IPS DF 4.7 (cell line): Measurements from ENCODE around the gene PICK1.
A peak's percentile ranks its signal among the peaks of the same experiment; 100 is the strongest.

Source experiments
- DNase-seq: peaks from one replicate; pipeline ENCODE4 v3.0.0-alpha.2; 2013; ENCODE audit warnings: low spot score; ENCODE audit errors: extremely low read depth

The PICK1 gene

DNA sequence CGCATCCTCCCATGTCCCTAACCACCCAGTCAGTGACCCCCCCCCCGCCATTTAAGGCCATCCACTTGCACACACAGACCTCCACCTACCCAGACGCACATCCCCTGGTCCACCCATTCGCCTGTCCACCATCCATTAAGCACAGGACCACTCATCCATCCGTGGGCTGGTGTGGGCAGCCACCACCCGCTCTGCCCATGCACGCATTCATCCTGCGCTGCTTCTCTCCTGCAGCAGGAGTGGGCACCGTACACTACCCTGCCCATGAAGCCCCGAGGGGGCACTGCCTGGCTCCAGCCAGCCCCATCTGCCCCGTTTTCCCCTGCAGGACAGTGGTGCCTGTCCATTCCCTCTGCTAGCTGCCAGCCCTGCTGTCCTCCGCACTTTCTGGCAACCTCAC lies 30.7 kb downstream of the PICK1 start:
- DNase-seq = no peak

DNA sequence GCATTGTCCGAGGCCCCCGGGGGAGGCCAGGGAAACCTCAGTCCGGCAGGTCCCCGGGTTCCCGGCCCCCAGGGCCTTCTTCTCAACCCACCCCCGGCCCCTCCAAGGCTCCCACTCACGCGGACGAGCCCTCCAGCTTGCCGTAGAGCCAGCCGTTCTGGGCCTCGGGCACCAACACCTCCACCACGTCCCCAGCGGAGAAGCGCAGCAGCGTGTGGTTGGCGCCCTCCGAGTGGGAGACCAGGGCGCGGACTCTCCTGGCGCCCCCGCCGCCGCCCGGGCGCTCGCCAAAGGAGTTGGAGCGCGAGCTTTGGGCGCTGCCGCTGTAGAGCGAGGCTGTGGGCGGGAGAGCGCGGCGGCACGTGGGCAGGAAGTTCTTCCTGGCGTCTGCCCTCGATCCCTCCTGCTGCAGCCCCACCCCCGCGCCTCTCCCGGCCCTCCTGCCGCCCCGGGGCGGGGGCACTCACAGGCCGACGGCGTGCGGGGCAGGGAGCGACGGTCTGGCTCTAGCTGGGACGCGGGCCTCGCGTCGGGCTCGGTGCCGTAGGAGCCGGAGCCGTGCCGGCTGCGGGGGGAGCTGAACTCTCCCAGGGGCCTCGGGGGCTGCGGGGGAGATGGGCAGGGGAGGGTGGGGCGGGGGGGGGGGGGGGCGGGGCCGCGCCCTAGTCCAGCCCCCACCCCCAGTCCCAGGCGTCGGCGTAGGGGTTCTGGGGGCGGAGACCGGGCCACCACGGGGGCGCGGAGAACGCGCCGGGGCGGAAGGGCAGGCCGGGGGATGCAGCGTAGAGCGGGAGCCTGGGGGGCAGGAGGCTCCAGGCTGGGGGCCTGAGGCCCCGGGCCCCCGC lies 31.6 kb downstream of the PICK1 start:
- no peak for DNase-seq

DNA sequence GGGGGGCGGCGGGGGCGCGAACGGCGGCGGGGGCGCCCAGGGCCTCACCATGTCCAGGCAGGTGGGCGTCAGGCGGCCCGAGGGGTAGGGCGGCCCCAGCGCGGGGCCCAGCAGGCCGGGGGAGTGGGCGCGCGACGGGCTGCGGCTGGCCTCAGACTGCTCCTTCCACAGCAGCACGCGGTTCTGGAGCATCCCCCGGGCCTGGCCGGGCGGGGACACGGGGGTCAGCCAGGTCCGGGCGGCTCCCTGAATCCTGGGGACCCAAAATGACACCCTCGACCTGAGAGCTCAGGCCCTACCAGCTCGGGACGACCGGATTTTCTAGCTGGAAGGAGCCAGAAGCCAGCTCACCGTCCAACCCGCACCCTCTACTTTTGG lies 32.3 kb downstream of the PICK1 start:
- no peak for DNase-seq

DNA sequence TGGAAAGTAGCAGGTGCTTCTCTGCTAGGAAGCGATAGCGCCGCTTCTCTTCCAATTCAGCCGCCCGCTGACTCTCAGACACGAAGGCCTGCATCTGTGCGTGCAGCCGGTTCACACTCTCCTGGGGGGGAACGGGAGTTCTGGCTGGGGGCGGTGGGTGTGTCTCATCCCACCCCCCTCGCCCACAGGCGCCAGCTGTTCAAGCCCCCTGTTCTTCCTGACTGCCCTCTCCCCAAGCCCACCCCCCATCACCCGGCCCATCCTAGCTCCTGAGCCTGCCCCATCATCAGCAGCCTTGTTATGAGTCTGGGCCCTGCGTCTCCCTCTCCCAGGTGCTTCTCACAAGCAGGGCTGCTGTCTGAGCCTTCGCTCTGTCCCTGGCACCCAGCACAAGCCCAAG lies 39.9 kb downstream of the PICK1 start:
- DNase-seq = no peak

DNA sequence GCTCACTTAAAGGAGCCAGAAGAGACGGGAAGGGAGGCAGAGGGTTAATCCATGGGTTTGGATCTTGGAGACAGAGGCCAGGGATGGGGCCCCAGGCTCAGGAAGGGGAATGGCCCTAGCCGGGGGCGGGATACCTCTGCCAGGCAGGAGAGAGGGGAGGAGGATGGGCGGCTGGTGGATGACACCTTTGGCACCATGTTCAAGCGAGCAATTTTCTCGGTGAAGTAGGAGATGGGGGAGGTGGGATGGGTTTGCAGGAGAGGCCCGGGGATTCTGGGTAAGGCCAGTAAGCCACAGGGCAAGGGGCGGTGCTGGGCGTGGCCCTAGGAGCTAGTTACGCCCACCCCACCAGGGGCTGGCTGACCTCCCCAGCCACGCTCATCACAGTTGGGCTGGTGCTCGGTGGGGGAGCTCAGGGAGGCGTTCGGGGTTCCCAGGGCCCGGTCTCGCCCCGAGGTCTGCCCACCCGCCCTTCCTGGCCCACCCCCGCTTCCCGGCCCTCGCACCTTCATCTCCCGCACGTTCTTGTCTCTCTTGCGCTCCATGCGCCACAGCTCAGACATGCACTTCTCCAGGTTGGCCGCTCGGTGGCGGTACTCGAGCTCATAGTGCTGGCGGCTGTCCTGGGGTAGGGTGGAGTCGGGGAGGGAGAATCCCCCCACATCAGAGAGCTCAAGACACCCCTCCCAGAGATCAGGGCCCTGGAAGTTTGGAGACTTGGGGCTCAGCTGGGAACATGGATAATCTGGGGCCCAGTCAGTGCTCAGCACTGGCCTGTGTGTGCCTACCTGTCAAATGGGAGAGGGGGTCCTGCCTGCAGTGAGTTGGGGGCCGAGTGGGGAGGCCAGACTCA lies 40.6 kb downstream of the PICK1 start:
- peak; percentile 58 for DNase-seq

DNA sequence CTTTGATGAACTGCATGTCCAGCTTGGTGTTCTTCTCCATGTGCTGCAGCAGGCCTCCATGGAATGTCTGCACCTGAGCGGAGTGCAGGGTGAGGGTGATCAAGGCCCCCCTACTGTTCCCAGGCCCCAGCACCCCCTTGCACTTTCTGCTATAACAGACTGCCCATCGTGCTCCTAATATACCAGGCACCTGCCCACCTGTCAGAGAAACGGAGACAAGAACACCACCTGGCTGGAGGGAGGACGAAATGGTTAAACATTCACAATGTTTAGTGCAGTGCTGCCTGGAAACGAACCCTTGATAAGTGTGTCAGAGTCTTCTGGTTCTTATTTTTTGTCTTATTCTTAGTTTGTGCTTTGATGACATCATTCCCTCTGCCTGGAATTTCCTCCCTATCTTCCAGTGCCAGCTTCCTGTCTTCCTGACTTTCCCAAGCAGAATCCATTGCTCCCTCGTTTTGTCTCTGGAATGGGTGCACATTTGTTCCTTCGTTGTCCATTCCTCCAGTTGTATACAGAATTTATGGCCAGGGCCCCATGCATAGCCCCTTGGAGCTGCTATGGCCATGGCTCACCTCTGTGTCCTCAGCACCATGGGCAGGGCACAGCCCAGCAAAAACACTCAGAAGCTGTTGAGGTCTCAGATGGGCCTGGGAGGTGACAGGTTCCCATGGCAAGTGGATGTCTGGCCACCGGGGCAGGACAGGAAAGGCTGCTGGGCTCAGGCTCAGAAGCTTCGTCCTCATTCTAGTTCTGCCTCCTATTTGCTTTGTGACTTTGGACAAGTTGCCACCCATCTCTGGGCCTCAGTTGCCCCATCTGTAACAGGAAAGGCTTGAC lies 41.4 kb downstream of the PICK1 start:
- DNase-seq = no peak

DNA sequence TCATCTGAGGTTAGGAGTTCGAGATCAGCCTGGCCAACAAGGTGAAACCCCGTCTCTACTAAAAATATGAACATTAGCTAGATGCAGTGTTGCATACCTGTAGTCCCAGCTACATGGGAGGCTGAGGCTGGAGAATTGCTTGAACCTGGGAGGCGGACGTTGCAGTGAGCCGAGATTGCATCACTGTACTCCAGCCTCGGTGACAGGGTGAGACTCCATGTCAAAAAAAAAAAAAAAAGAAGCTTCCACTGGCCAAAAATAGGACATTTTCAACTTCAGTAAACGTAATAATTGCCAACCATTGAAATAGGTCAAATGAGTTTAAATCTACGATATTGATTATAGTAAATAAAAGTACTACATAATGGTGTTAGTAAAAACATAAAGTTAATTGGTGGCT lies 46.4 kb downstream of the PICK1 start:
- no peak for DNase-seq

DNA sequence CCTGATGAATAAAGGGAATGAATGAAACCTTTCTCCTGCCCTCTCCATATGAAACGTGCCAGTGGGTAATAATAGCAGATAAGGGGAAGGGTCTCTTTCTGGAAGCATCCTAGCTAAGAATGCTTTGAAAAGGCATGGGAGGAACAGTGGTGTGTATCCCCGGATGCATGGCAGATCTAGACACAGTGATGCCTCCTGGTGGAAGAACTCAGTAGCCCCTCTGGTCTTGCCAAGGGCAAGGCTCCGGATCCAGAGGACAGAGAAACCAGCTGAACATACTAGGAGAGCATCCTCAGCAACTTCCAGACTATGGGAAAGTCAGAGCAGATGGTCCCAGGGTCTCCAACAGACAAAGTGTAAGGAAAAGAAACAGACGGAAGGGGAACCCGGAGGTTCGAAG lies 46.9 kb downstream of the PICK1 start:
- no peak for DNase-seq

DNA sequence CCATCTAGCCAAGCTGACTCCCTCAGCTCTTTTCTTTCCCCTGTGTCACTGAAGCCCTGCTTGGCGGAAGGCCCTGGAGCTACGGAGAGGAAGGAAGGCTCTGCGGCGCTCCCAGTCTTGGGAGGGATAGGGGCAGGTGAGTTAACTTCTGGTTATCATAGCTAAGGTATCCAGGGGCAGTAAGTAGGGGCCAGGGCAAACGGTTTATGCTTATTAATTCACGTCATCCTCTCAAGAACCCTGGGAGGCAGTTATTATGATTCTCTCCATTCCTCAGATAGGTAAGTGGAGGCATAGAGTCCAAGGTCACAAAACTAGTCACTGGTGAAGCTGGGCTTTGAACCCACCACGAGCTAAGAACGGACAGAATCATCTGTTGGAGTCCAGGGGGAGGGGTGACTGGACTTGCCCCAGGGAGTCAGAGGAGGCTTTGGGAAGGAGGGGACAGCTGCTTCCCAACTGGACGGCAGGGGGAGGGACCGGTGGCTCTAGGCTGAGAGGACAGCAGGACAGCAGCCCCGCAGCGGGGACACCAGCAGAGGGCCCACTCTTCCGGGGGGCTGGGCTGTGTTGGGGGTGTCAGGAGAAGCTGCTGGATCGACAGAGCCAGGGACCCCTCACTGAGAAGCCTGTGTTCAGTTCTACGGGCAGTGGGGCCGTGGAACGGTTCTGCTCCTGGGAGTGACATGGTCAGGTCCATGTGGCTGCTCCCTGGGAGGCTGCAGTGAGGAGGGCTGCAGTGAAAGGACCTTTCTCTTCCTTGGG lies 49.8 kb downstream of the PICK1 start:
- no peak for DNase-seq

DNA sequence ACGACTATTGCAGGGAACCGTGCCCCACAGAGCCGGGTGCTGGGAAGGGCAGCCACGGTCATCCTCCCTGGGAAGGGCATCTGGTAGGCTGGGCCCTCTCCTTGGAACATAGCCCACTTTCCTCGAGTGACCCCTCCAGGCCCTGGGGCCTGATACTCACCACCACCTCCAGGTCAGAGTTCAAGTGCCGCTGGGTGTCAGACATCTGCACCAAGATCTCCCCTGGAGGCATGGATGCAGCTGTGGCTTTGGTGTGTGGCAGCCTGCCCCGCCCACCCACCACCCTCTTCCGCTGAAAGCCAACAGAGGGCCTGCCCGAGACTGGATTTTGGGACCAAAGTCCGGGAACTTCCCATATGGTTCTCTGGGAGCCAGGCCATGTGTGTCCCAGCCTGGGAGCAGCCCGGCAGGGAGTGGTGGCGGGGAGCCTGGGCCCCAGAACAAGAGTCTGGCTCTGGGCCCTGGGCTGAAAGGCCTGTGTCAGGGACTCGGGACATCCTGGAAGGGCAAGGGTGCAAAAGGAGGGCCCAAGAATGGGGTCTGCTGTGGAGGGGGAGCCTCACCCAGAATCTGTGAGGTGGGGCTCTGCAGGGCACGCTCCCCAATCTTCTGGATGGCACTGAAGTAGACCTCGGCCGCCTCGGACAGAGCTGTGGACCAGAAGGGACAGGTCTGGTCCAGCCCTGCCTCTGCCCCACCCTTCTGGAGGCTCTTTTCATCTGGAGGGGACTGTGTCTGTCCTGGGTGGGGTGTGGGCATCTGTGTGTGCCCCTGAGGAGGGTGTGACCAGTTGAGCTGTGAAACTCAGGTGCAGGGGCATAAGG lies 50.7 kb downstream of the PICK1 start:
- DNase-seq = no peak

DNA sequence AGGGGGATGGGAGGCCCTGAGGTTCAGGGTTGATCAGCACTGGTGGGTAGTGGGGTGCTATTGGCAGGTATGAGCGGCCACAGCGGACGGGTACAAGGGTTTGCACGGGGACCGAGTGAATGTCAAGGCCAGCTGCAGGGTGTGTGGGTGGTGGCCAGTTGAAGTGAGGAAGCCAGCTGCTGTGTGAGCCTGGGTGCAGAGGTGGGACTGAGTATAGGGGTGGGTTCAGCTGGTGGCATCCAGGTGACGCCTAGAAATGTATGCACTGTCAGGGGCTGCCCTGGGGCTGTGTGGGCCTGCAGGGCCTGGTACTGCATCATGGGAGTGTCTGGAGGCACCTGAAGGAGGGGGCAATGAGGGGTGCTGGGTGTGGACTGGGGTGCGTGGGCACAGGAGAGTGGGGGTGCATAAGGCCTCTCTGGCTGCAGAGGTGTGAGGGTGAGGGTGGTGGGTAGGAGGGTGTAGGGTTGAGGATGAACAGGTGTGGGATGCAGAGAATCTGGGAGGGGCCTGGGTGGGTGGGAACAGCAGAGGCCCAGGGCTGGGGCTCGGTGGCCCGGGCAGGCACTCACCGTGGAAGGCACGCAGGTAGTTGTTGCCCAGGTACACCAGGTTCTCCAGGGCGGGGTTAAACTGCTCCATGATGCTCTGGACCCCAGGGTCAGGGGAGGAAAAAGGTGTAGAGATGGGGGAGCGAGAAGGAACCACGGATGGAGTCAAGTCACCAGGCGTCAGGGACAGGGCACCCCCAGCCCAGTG lies 51.5 kb downstream of the PICK1 start:
- no peak for DNase-seq

DNA sequence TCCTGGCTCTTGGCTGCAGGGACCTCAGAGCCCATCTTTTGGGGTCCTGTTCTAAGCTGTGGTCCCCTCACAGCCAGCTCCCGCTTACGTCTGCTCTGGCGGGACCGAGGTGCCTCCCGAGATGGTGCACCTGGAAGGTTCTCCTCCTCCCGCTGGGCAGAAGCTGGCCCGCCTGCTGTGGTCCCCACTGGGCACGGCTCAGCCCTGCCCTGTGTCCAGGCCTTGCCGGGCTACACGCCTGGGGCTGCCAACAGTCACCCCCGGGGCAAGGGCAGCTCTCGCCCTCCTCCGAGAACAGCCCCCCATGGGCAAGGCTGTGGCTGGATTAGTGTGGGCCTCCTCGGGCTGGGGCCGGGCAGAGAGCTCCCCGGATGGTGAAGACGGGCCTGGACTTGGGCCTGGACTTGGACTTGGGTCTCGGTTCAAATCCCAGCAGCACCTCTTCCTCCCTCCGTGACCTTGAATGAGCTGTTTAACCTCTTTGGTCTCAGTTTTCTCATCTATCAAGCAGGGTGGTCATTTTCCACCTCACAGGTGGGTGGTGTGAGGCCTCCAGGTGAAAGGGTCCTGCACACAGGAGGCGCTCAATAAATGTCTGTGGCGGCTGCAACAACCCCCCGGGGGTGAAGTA lies 52.3 kb downstream of the PICK1 start:
- no peak for DNase-seq

DNA sequence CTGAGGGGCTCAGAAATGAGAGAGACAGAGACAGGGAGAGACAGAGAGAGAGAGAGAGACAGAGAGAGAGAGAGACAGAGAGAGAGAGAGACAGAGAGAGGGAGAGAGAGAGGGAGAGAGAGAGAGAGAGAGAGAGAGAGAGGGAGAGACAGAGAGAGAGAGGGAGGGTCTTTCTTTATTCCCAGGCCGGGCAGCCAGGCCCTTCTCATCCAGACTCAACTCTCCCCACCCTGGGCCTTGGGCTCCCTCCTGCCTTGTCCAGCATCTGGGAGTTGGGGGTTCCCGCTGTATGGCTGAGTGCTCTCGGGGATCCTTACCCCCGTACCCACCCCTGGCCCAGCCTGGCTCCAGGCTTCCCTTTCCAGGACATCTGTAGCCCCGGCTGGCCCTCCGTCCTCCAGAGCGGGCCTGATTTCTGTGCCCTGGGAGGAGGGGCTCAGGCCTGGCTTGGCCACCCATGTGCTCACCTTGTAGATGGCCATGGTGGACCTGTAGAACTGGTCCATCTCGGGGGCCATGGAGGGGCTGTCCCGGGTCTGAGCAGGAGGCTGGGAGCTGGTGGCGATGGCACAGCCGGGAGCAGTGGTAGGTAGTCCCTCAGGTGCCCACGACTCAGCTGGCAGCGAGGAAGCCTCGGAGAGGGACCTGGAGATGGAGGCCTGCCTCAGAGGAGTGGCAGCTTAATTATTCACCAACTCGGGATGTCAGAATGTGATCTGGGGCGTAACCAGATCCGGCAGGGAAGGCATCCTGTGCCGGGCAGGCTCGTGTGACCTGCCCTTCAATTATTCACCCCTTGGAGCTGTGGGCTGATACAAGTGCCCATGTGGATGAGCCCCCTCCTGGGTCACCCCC lies 53.0 kb downstream of the PICK1 start, which contains the start of gene BAIAP2L2:
Gene BAIAP2L2, minus strand, starts transcription at position 677 of the 855 bp plus-strand sequence. Its CDS starts 159 bp downstream, at position 518.
- no peak for DNase-seq

DNA sequence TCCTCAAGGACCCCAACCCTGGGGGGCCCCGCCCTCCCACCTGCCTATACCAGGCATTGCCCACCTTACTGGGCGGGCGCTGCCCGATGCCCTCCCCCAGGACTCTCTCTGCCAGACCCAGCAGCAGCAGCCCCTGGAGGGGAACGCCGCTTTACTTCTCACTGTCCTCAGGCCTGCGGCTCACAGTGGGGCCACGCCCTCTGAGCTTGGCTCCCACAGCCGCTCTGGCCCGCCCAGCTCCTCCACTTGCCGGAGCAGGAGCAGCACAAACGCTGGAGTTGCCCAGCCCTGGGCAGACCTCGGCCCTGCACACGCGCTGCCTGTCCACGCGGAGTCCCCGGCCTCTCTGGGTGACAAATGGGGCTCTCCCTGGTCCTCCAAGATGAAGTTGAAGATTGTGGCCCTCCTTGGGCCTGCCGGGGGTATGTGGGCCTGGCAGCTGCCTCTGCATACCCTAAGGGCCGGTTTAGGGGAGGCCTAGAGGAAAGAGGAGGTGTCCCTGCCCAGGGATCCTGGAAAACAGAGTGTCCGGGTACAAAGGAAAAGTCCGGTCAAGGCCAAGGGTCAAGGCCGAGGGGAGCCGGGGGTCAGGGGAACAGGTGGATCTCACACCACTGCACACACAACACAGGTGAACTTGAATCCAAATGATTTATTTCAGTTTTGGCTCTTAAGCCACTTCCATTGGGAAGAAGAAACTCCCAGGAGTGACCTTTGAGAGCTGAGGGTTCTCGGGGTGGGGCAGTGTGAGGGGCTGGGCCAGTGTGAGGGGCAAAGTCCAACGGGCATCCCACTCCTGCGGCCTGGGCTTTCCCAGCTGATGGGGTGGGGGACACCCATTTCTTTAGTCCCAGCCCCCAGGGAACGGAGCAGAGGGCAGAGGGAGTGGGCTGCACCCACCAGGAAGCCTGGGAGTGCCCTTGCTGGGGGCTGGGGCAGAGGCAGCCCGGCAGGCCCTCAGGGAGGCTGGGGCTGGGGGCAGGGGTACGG lies 54.0 kb downstream of the PICK1 start:
- DNase-seq = no peak

DNA sequence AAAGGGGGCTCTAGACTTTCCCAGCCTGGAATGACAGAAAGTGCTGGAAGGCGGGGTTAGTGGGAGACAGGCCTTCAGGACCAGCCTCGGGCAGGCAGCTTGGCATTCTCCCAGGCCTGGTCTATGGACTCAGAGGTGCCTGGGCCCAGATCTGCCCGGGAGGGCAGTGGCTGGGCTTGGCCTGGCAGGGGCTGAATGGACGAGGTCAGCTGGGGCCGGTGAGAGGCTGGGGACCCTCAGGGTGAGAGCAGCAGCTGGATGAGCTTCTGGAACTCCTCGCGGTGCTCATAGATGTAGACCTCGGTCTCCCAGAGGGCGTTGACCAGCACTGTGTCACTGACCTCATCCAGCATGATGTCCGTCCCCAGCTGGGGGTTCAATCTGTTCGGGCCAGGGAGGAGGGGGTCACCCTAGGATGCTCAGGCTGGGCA lies 54.7 kb downstream of the PICK1 start:
- no peak for DNase-seq

DNA sequence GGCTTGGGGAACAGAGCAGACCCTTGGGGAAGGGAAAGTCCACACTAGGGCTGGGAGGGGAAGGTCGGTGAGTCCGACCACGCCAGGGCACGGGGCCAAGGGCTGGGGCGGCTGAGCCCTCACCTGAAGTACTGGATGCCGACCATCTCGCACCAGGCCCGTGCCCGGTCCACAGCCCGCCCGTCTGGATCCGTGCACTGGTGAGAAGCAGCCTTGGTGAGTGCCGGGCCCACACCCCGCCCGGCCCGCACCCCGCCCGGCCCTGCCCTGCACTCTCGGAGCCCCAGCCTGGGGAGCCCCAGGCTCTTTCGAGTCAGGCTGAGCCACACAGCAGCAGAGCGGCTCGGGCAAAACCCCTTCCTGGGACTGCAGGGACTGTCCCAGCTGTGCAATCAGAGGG lies 55.2 kb downstream of the PICK1 start:
- DNase-seq = no peak
